NCI-H748 (cell line): Measurements from ENCODE around the gene SEMA6B.
"Not testable (repeated sequence)": the region's sequence is repeated elsewhere in the genome, so short reads cannot be mapped to it uniquely, and the experiment has no call there.

Experiments used
- DNase-seq: peaks from one replicate; lab custom pipeline; 2025; ENCODE audit not compliant: unreplicated experiment; lab: John Stamatoyannopoulos, UW

SEMA6B gene

DNA sequence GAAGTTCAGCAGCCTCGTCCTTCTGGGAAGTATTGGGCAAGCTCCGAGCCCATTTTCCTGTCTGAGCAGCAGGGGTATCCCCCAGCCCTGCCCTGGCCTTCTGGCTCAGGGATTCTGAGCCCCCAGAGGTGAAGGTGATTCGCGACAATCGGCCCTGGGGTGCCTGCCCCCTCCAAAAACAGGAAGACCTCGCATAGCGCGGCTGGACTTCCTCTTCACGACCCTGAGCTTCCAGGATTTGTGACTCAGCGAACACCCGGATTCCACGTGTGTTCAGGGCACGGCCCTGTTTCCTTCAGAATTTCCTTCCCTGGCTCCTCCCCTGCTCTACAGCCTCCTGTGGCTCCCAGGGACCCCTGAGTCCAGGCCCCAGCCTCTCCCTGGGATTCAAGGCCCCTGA, at the start of gene SEMA6B:
SEMA6B (minus strand) TSS at position 116 of the 400 bp plus-strand sequence. CDS start 1,227 bp downstream, outside the sequence.
- no peak for DNase-seq

DNA sequence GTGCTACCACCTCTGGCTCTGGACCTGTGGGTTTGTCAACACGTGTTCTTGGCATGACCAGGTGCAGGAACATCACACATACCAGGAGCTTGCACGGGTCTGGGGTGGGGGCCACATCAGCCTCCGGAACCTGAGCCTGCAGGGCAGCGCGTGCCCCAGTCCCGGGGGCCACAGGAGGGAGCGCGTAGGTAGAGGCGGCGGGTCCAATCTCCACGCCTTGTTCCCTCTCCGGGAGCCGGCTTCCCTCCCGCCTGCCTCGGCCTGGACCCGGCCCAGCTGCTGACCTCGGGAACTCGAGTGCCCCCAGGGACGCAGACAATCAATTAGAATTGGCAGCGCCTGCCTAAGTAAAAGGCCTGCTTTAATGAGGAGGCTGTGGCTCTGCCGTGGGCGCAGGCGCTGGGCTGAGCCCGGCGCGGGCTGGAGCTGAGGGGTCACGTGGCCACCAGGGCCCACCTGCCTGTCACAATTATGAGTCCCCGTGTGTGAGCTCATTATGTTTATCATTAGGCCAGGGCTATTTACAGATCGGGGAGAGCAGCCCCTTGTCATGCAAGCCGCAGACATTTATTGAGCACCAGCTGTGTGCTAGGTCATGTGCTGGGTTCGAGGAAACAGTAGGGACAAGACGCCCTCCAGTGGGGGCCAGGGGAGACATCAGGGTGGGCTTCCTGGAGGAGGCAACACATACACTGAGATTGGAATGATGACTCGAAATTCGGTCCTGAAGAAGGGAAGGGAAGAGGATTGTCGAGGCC, 47.6 kb upstream of the SEMA6B start:
- peak; percentile 94 for DNase-seq

DNA sequence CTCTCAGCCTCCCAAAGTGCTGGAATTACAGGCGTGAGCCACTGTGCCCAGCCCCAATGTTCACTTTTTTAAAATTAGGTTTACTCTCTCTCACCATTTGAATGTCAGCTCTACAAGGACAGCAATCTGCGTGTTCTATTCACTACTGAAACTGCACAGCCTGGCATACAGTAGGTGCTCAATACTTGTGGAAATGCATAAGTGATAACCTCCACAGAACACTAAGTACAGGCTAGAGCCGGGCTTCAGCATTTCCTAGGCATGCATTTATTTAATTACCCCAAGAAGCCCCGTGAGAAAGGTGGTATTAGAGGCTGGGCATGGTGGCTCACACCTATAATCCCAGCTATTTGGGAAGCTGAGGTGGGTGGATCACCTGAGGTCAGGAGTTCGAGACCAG, 46.7 kb upstream of the SEMA6B start:
- no peak for DNase-seq

GRCh38 chr19:4604912-4605311, 45.4 kb upstream of the SEMA6B start:
- no peak for DNase-seq

DNA sequence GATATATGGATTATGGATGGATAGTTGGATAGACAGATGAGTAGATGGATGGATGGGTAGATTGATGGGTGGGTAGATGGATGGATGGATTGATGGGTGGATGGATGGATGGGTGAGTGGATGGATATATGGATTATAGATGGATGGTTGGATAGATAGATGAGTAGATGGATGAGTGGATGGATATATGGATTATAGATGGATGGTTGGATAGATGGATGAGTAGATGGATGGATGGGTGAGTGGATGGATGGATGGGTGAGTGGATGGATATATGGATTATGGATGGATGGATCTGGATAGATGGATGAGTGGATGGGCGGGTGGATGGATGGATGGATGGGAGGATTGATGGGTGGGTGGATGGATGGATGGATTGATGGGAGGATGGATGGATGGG, 43.4 kb upstream of the SEMA6B start:
- DNase-seq = no peak

DNA sequence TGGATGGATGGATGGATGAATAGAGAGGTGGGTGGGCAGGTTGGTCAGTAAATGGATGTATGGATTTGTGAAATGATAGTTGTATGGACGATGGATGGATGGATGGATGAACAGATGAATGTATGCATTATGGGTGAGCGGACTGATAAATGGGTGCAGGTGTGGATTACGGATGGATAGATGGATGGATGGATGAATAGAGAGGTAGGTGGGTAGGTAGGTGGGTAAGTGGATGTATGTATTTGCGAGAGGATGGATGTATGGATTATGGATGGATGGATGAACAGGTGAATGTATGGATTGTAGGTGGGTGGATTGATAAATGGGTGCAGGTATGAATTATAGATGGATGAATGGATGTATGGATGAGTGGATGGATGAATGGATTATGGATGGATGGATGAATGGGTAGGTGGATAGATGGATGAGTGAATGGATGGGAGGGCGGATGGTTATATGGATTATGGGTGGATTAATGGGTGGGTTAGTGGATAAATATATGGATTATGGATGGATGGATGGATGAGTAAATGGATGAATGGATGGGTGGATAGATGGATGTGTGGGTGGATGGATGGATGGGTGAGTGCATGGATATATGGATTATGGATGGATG, 42.8 kb upstream of the SEMA6B start:
- no peak for DNase-seq

GRCh38 chr19:4600893-4601292, 41.4 kb upstream of the SEMA6B start:
- peak; percentile 21 for DNase-seq

- no peak for DNase-seq
These were observed 40.6 kb upstream of the SEMA6B start for GRCh38 chr19:4600082-4600481.

DNA sequence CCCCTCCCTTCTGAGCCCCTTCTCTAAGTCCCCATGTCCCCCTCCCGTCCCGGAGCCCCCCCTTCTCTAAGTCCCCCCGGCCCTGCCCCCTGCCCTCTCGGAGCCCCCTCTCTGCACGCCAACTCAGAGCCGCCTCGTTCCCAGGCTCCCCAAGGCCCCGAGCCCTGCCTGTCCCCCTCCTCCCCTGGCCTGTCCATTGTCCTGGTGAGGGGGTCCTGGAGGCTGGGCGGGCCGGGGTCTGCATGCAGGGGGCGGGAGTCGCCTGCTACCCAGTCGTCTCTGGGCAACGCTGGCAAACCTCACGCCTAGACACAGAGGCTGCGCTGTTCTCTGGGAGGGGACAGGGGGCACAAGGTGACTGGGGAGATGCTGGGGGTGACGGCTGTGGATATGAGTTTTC, 39.2 kb upstream of the SEMA6B start:
- no peak for DNase-seq

DNA sequence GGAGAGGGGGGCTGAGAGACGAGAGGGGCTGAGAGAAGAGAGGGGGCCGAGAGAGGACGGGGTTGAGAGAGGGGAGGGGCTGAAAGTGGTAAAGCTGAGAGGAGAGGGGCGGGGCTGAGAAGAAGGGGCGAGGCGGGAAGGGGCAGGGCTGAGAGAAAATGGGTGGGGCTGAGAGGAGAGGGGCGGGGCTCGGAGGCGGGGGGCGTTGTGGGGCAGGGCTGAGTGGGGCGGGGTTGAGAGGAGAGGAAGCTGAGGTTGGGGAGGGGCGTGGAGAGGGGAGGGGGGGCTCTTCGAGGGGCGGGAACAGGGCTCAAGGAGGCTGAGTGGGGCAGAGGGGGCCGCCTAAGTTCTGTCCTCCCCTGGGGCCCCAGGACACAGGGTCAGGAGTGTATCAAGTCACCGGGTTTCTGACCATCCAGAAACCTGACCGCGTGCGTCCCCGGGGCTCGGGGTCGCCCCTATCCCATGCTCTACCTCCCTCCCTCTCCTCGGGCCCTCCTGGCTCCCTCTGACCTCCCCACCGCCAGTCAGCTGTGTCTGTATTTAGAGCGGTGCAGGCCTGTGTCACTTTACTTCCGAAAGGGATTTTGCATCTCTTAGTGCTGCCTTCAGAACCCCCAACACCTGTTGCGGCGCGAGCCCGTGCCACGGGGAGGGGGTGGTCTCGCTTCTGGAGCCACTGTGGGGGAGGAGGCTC, 38.6 kb upstream of the SEMA6B start:
- DNase-seq = peak; percentile 61

DNA sequence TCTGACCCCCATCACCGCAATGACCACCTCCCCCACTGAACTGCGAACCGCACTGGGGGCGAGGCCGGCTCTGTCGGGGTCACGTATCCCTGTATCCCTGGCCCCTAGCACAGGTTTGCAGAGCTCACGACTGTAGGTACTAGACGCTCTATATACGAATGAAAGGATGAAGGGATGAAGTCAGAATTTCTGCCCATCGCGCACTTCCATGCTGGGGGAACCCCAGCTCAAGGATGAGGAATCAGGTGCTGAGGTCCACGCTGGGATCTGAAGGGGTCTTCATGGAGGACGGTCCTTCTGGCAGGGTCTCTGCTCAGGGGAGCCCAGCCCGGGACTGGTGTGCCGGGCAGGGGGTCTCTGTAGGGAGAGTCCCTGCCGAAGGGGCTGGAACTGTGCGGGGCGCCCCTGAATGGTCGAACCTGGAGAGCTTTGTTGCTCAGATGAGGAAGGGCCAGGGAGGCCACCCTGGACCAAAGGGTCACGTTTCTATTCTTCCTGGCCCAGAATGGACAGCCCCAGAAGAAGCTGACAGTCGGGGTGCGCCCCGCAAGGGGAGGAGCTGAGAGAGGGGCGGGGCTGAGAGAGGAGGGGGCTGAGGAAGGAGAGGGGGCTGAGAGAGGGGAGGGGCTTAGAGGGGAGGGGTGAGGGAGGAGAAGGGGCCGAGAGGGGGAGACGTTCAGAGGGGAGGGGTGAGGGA, 37.9 kb upstream of the SEMA6B start:
- no peak for DNase-seq

GRCh38 chr19:4596033-4596904, 36.8 kb upstream of the SEMA6B start:
- DNase-seq = no peak

- not testable (repeated sequence) for DNase-seq
These were observed 35.7 kb upstream of the SEMA6B start for GRCh38 chr19:4595158-4595557.

DNA sequence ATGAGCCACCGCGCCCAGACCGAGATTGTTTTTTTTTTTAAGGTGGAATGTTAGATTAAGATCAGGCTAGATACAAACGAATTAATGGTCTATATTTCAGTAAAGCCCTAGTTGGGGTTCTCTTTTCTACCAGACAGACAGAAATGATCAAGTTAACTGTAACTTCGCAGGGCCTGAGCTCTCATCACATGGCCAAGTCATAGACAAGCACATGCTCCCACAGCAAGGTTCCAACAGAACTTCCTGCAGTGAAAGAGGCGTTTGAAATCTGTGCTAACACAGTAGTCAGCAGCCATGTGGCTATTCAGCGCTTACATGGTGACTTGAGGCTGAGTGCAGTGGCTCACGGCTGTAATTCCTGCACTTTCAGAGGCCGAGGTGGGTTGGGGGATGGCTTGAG, 34.7 kb upstream of the SEMA6B start:
- DNase-seq = no peak

DNA sequence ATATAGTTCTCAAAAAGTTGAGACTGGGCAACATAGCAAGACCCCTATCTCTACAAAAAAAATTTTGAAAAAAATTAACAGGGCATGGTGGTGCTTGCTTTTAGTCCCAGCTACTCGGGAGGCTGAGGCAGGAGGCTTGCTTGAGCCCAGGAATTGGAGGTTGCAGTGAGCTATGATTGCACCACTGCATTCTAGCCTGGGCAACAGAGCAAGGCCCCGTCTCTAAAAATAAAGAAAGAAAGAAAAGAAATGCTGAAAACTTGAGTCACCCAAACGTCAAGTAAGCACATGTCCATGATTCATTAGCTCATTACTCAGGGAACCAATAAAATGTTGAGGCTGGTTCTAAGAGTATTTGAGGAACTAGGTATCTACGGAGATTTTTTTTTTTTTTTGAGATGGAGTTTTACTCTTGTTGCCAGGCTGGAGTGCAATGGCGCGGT, 33.9 kb upstream of the SEMA6B start:
- DNase-seq = no peak

- no peak for DNase-seq
These were observed 33.0 kb upstream of the SEMA6B start for GRCh38 chr19:4592445-4592844.

DNA sequence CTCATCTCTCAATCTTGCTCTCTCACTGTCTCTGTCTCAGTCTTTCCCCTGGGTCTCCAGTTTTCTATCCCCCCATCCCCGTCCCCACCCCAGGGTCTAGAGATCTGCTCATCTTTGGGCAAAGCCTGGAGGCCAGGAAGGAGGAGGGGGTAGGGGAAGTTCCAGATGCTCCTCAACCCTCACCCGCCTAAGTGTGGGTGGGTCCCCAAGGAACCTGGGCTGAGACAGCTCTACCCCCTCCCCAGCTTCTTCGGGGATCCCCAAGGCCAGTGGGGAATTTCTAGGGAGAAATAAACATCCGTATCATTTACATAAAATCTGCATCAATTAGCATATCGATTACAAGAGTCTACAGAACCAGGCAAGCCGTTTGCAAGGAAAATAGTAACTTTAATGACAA, 31.8 kb upstream of the SEMA6B start:
- no peak for DNase-seq

- DNase-seq = no peak
These were observed 31.1 kb upstream of the SEMA6B start for GRCh38 chr19:4590559-4590958.

- DNase-seq = no peak
These were observed 30.3 kb upstream of the SEMA6B start for GRCh38 chr19:4589579-4590410.
